HL-60/S4 (cell line): ENCODE results near the gene RRAS2.

Source experiments
- in situ Hi-C: fragments of 300-500 bp; cut with MboI; formaldehyde crosslinking; loops from 2 replicates; pipeline ENCODE4 v1.14.3; 2022; ENCODE audit warnings: low sequenced_read_pairs

The RRAS2 gene

GRCh38 chr11:14234446-14234845, 124.5 kb downstream of the RRAS2 start:
- in situ Hi-C loops: loop anchor here (25.0 kb wide), 1 partner anchor 97 kb away; no protein-coding TSS in a partner anchor

GRCh38 chr11:14232652-14233051, 126.3 kb downstream of the RRAS2 start:
- in situ Hi-C loops: loop anchor here (25.0 kb wide), 1 partner anchor 95 kb away; no protein-coding TSS in a partner anchor

- in situ Hi-C loops: loop anchor here (25.0 kb wide), 1 partner anchor 93 kb away; no protein-coding TSS in a partner anchor
Observed at GRCh38 chr11:14230407-14230806, 128.6 kb downstream of the RRAS2 start.

- in situ Hi-C loops: loop anchor here (25.0 kb wide), 1 partner anchor 92 kb away; no protein-coding TSS in a partner anchor
Observed at GRCh38 chr11:14229472-14229871, 129.5 kb downstream of the RRAS2 start.

- in situ Hi-C loops: loop anchor here (25.0 kb wide), 1 partner anchor 91 kb away; no protein-coding TSS in a partner anchor
Observed at GRCh38 chr11:14228356-14228755, 130.6 kb downstream of the RRAS2 start.
